Large intestine (tissue), 12 donors: ENCODE data around the gene AQP6. TPM values are rescaled to one million over a fixed set of nuclear protein-coding genes. Genes with fewer than 3 reads are reported as not detected.

Experiments
- DNase-seq, 2 donors: peaks; one replicate each; pipeline versions ENCODE4 v3.0.0 to v3.0.0-alpha.2; 2013
- H3K27ac ChIP-seq: one replicate; pipeline ENCODE4 v1.5.1; 2013; ENCODE audit warnings: low read length
- H3K27me3 ChIP-seq: 2 replicates; pipeline ENCODE4 v1.6.1; 2013; ENCODE audit warnings: low read length; ENCODE audit not compliant: control insufficient read depth, insufficient read depth
- H3K36me3 ChIP-seq: 2 replicates; pipeline ENCODE4 v1.6.1; 2013; ENCODE audit warnings: low read length; ENCODE audit not compliant: control insufficient read depth, insufficient read depth
- H3K4me1 ChIP-seq: one replicate; pipeline ENCODE4 v1.6.1; 2013; ENCODE audit warnings: low read length; ENCODE audit not compliant: control insufficient read depth, insufficient read depth
- H3K4me3 ChIP-seq: one replicate; pipeline ENCODE4 v1.5.1; 2013; ENCODE audit warnings: low read length
- H3K9me3 ChIP-seq: one replicate; pipeline ENCODE4 v1.6.1; 2013; ENCODE audit warnings: mild to moderate bottlenecking, low read depth, low read length, moderate library complexity; ENCODE audit not compliant: control insufficient read depth
- WGBS: methylation state at CpG from one replicate; pipeline ENCODE4 v1.1.5; 2013; ENCODE audit warnings: low lambda C conversion rate; ENCODE audit not compliant: insufficient coverage; 5-methylcytosine and 5-hydroxymethylcytosine counted together
- long read RNA-seq, 11 donors: transcript quantifications; one replicate each; lab custom pipeline, GENCODE V29; 2026
- polyA plus RNA-seq: library from polyadenylated mRNA; unstranded; fragments of 120-200 nt; gene quantifications from one replicate; pipeline ENCODE4 v1.2.1, GENCODE V29; 2013

Gene AQP6
- polyA plus RNA-seq: 0.49 TPM
- long read RNA-seq, donor 1: 0 reads
- long read RNA-seq, donor 2: 0 reads
- long read RNA-seq, donor 3: 0 reads
- long read RNA-seq, donor 4: 0 reads
- long read RNA-seq, donor 5: 0 reads
- long read RNA-seq, donor 6: 0 reads
- long read RNA-seq, donor 7: 0 reads
- long read RNA-seq, donor 8: 0 reads
- long read RNA-seq, donor 9: 0 reads
- long read RNA-seq, donor 10: 0 reads
- long read RNA-seq, donor 11: 0 reads

DNA sequence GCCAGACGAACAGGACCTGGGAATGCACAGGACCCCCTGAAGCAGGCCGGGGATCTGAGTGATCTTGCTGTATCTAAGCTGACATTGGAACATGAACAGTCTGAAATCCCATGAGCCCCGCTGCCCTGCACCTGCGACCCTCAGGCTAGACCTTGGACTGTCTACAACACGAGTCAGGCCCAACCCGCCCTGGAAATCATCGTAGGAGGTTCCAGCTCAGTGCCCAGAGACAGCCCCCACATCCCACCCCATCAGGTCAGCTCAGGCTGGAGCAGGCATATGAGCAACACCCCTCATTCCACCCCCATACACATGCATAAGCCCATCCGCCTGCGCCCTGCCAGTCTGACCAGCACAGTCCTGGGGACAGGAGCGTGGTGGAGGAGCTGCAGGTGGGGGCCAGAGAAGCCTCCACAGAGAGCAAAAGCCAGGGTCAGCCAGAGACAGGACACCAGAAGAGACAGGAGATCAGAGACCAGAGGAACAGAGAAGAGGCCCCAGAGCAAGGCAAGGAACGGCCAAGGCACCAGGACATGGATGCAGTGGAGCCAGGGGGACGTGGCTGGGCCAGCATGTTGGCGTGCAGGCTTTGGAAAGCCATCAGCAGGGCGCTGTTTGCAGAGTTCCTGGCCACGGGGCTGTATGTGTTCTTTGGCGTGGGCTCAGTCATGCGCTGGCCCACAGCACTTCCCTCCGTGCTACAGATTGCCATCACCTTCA lies at the start of gene AQP6:
AQP6 (plus strand) TSS at position 307 of the 720 bp plus-strand sequence; CDS start at position 534, 227 bp downstream.
- H3K4me3 ChIP-seq: no peak within 1 kb of the TSS
- WGBS: no CpG with 5 or more reads among the region's 18 CpGs
- no peak within 1 kb of the TSS for H3K27ac ChIP-seq
- no peak for DNase-seq
- peaks cover 27% of the 10 kb centered on the region for H3K27me3 ChIP-seq
- no peaks in the 10 kb centered on the region for H3K36me3 ChIP-seq
- peaks cover 24% of the 10 kb centered on the region for H3K4me1 ChIP-seq
- peaks cover 4% of the 10 kb centered on the region for H3K9me3 ChIP-seq

DNA sequence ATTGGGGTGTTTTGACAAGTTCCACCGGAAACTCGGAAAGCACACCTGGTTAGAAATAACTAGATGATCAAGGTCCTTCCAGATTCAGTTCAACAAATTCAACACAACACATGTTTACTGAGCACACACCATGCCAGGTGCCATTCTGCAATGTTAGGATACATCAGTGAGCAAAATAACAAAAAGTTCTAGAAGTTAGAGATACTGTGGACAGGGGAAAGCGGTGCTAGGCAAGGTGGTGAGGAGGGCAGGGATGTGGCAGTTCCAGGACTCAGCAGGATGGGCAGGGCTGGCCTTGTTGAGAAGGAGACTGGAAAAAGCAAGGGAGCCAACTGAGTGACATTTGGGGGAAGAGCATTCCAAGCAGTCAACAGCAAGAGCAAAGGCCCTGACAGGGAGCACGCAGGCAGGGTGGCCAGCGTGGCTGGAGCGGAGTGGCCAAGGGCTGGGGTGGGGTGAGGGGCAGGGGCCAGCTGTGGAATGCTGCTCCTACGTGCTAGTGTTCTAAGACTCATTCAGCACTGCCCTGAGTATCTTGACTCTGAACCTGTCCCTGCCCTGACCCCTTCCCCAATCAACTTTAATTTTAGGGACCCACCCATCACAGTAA lies 49.6 kb upstream of the AQP6 start:
- no peak for DNase-seq
- Histone ChIP-seq H3K36me3 (no peaks in the 10 kb centered on the region), H3K4me1 (no peaks in the 10 kb centered on the region), H3K27me3 (no peaks in the 10 kb centered on the region), H3K27ac (no peak overlapping the region), H3K4me3 (no peak overlapping the region), H3K9me3 (no peaks in the 10 kb centered on the region)
- 100% methylated on average over 1 of the region's 7 CpGs for WGBS

DNA sequence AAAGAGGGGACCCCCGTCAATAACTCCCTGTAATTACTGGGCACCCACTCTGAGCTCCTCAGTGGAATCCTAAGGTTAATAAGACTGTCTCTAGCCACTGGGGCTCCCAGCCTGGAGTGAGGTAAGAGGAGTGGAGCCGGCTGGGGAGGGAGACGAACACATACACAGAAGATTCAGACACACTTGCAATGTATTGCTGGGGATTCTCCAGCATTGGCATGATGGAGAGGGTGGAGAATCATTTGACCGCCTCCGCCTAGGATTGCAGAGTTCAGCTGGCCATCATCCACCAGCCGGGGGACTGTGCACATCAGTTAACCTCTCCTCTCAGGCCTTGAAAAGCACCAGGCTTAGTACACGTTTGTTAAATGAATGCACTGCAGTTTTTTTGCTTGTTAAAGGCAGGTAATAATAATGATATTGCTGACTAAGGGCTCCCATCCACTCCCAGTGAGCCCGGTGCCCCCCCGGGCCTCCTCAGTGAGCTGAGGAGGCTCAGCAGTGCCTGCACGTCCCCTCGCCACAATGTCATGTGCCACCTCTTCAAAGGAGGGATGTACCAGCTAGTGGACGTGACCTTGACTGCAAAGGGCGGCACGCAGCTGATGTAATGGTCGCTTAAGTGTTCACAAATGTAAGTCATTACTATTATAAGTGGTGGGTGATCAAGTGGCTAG lies 48.7 kb upstream of the AQP6 start:
- no peaks in the 10 kb centered on the region for H3K9me3 ChIP-seq
- no peak for DNase-seq
- no peaks in the 10 kb centered on the region for H3K4me1 ChIP-seq
- no peaks in the 10 kb centered on the region for H3K36me3 ChIP-seq
- 89% methylated on average over 3 of the region's 15 CpGs for WGBS
- H3K27ac ChIP-seq: no peak overlapping the region
- H3K27me3 ChIP-seq: peaks cover 3% of the 10 kb centered on the region
- no peak overlapping the region for H3K4me3 ChIP-seq

DNA sequence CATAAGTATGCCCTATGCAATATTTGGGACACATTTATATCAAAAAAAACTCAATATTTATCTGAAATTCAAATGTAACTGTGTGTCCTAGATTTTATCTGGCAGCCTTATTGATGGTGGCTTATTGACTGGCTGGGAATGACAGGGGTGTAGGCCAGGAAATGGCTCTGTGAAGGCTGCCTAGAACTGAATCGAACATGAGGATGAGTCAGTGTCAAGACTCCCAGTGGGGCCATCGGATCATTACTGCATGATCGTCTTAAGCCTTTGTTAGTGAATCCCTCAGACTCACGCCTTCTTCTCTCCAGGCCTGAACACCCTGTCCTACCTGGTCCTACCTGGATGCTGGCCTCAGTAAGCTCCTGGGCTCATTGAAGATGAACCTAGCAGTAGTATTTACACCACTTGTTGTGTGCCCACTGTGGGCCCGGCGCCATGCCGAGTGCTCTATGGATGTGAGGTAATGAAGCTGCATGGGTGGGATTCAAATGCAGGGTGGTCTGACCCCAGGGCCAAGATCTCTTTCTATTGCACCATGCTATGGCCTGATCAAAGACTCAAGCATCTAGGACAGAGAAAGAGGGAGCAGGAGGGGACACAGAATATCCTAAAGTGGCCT lies 48.0 kb upstream of the AQP6 start:
- no CpG with 5 or more reads among the region's 7 CpGs for WGBS
- Histone ChIP-seq H3K4me1 (no peaks in the 10 kb centered on the region), H3K4me3 (no peak overlapping the region), H3K36me3 (no peaks in the 10 kb centered on the region), H3K27ac (no peak overlapping the region), H3K9me3 (no peaks in the 10 kb centered on the region), H3K27me3 (peaks cover 7% of the 10 kb centered on the region)
- no peak for DNase-seq

- H3K9me3 ChIP-seq: no peaks in the 10 kb centered on the region
- H3K27me3 ChIP-seq: peaks cover 7% of the 10 kb centered on the region
- H3K4me3 ChIP-seq: no peak overlapping the region
- no peak overlapping the region for H3K27ac ChIP-seq
- DNase-seq: no peak
- H3K36me3 ChIP-seq: no peaks in the 10 kb centered on the region
- no peaks in the 10 kb centered on the region for H3K4me1 ChIP-seq
- WGBS: no CpG with 5 or more reads among the region's 11 CpGs
Observed at GRCh38 chr12:49925433-49926204, 47.1 kb upstream of the AQP6 start.

- Histone ChIP-seq H3K27ac (no peak overlapping the region), H3K36me3 (no peaks in the 10 kb centered on the region), H3K27me3 (peaks cover 10% of the 10 kb centered on the region), H3K4me1 (no peaks in the 10 kb centered on the region), H3K4me3 (no peak overlapping the region), H3K9me3 (no peaks in the 10 kb centered on the region)
- 50% methylated on average over 1 of the region's 6 CpGs for WGBS
- DNase-seq: no peak
Observed at GRCh38 chr12:49928471-49928870, 44.3 kb upstream of the AQP6 start.

DNA sequence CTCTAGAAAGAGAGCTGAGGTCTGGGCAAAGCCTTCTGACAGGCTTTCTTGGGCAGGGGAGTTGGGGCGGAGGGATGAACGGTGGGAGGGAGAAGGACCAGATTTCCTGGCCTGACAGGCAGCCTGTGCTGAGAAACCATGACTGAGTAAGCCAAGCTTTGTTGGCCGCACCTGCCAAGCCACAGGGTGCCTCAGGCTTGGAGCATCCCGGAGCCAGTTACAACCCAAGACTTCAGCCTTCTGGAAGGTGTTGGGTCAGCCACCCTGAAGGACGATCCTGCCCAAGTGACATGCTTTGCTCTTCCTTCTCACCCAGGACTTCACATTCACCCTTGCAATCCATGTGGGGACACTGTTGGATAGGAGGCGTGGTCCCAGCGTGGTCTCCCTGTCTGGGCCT lies 43.2 kb upstream of the AQP6 start:
- H3K27ac ChIP-seq: no peak overlapping the region
- H3K36me3 ChIP-seq: no peaks in the 10 kb centered on the region
- H3K4me1 ChIP-seq: no peaks in the 10 kb centered on the region
- no peak for DNase-seq
- no CpG with 5 or more reads among the region's 7 CpGs for WGBS
- no peaks in the 10 kb centered on the region for H3K9me3 ChIP-seq
- no peak overlapping the region for H3K4me3 ChIP-seq
- H3K27me3 ChIP-seq: peaks cover 10% of the 10 kb centered on the region

DNA sequence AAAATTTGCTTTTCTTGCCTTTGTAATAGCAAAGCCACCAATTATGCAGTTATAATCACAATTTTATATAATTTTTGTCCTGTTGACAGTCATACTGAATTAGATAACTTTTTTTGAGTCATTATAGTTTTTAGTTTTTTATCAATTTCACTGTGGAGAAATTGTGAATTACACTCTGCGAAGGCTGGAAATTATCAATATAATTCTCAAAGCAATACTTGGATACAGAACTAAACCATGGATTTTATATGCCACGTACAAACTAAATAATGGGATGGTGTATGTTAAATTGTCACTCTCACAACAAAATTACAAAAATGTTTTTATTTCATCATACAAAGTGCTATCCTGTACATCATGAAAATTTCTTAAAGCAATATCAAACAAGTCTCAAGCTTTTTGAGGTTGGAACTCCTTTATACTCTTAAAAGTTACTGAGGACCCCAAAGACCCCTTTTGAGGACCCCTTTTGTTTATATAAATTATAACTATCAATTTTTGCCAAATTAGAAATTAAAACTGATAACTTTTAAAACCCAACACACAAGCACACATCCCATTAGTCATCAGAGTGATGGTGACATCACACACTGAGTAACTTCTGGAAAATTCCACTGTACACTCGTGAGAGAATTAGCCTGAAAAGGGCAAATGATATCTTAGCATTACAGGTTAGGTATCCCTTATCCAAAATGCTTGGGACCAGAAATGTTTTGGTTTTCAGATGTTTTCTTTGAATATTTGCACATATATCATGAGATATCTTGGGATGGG lies 42.0 kb upstream of the AQP6 start:
- WGBS: 100% methylated on average over 2 of the region's 3 CpGs
- DNase-seq: no peak
- Histone ChIP-seq H3K27me3 (peaks cover 10% of the 10 kb centered on the region), H3K4me3 (no peak overlapping the region), H3K27ac (no peak overlapping the region), H3K9me3 (no peaks in the 10 kb centered on the region), H3K36me3 (no peaks in the 10 kb centered on the region), H3K4me1 (no peaks in the 10 kb centered on the region)

DNA sequence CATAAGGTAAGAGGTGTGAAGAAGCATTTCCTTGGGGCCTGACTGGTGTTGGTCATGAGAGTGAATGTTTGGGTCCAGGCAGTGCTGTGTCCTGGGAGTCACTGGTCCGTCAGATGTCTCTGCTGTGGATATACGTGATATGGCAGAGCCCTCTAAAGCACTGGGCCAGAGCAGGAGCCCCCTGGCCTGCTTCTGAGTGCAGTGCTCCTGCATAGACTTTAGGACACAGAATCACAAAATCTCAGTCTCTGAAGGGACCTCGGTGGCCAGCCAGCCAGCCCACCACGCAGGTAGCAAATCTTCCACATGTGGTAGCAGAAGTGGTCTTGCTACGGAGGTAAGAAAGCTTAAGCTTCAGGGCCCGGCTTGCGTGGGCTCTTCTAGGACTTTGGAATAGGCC lies 40.7 kb upstream of the AQP6 start:
- peaks cover 10% of the 10 kb centered on the region for H3K27me3 ChIP-seq
- DNase-seq: no peak
- no peaks in the 10 kb centered on the region for H3K4me1 ChIP-seq
- H3K27ac ChIP-seq: no peak overlapping the region
- no peaks in the 10 kb centered on the region for H3K36me3 ChIP-seq
- no peak overlapping the region for H3K4me3 ChIP-seq
- no peaks in the 10 kb centered on the region for H3K9me3 ChIP-seq
- WGBS: 87% methylated on average over 3 of the region's 7 CpGs
